ENCODE data around the gene OXCT2. TPM values are rescaled to one million over a fixed set of nuclear protein-coding genes. Genes with fewer than 3 reads are reported as not detected.

OXCT2 gene
- total and polyA plus RNA-seq, 9 of the 15 experiments (the other 6 are each of a cell fraction or from before 2014, with no cell fraction given), result 0.08 to 0.64 (median 0.22) TPM; not detected in 2

GRCh38 chr1:39779821-39780220 is 8.7 kb upstream of the OXCT2 start (continued):
- no peak for TF ChIP-seq ZBTB11 (CRISPR knock-in tag; IDR thresholded peaks at IDR 0.05)
- no peak for TF ChIP-seq PHF21A (IDR thresholded peaks at IDR 0.05; ENCODE audit: borderline replicate concordance, low read depth)
- no peak for TF ChIP-seq EGR1 (conservative IDR thresholded peaks at IDR 0.05)
- no peak for TF ChIP-seq ZBTB8A (IDR thresholded peaks at IDR 0.05; ENCODE audit: partially characterized antibody)
- TF ChIP-seq MBD2 (IDR thresholded peaks at IDR 0.05; ENCODE audit: borderline replicate concordance, low read depth), result no peak
- no peak for TF ChIP-seq ATF6 (CRISPR knock-in tag; IDR thresholded peaks at IDR 0.05)

Measured in K562 (cell line).